OCI-LY1 (cell line): ENCODE data around the gene PDE8A.

Experiments
- CTCF ChIP-seq: fragments of 200-600 bp; sonication (generic), shearing (Covaris generic); IDR thresholded peaks from 2 replicates; pipeline ENCODE4 v1.5.1; 2017; ENCODE audit warnings: mild to moderate bottlenecking, antibody characterized with exemption, low read length, moderate library complexity, mixed read lengths
- EZH2 ChIP-seq: fragments of 200-600 bp; sonication (generic), shearing (Covaris generic); IDR thresholded peaks from 2 replicates; pipeline ENCODE4 v1.8.0; 2017; ENCODE audit warnings: borderline replicate concordance, mixed run types, mild to moderate bottlenecking, antibody characterized with exemption, low read length, moderate library complexity, mixed read lengths

GRCh38 chr15:85006655-85007054 is 25.0 kb downstream of the PDE8A start:
- TF ChIP-seq CTCF (no peak), EZH2 (no peak)
